COLO668 (cell line): Measurements from ENCODE around the gene SKI.
A peak's percentile ranks its signal among the peaks of the same experiment; 100 is the strongest.

Experiments used
- DNase-seq: peaks from one replicate; lab custom pipeline; 2025; ENCODE audit not compliant: unreplicated experiment; lab: John Stamatoyannopoulos, UW

The SKI gene

DNA sequence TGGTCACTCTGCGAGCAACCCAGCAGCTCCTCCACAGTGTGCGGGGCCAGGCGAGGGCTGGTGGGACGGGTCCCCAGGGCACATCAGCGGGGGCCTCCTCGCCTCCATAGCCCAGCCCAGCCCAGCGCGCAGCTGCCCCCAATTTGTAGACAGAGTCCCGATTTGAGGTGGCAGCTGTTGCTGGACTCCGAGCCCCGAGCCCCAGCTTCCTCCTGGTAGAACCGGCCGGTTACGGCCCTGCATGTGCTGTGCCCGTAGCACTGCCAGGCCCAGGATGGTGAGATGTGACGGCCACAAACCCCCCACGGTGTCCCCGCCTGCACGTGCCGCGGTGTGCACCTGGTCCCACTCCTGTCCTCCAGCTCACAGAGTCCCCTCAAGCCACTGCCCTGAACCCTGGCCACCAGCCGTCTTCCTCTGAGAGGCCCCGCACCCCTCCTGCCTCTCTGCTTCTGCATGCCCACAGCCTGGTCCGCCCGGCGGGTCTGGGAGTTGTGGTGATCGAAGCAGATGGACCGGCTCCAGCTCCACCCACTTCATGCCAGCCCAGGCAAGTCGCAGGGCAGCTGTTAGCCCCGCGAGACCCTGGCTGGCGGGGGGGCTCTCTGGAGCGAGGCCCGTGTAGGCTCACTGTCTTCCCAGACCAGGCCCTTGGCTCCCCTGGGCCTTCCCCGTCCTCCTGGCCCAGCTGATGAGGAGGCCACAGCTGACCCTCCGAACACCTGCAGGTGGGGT lies 107.8 kb downstream of the SKI start:
- DNase-seq = no peak

GRCh38 chr1:2336499-2336898 lies 108.4 kb downstream of the SKI start:
- no peak for DNase-seq

GRCh38 chr1:2337081-2337480 lies 109.0 kb downstream of the SKI start:
- no peak for DNase-seq

- no peak for DNase-seq
Measured at GRCh38 chr1:2337501-2337900, 109.4 kb downstream of the SKI start.

DNA sequence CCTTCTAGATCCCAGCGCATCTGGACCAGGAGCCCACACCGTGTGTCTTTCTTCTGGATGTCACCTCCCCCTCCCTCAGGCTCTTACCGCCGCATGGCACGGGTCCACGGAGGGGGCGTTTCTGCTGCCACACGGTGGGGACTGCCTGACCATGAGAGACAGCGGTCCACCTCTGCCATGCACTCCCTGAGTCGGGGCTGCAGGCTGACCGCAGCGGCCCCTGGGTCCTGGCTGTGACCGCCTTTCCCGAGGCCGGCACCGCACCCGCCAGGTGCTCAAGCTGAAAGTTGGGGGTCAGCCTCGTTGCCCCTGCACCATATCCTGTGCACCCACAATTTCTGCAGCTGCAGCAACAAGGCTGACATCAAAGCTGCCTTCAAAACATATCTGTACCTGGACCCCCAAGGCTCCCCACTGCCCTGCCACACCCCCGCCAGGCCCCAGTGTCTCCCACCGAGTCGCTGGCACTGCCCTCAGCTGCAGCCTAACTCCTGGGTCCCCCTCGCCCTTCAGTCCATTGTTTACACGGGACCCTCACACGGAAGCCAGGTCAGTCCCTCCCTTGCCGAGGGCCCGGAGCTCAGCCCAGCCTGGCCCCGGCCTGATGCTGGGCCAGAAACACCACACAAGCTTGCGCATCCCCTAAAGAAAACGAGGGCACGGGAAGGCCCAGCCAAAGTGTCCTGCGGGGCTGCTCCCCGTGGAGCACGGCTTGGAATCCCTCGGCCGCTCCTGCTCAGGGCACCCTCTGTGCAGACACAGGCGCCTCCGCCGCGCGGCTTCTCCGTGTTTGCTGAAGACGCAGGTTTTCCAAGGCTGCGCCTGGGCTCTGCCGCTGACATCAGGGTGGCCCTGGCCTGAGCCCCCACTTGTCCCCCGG lies 111.3 kb downstream of the SKI start:
- no peak for DNase-seq

DNA sequence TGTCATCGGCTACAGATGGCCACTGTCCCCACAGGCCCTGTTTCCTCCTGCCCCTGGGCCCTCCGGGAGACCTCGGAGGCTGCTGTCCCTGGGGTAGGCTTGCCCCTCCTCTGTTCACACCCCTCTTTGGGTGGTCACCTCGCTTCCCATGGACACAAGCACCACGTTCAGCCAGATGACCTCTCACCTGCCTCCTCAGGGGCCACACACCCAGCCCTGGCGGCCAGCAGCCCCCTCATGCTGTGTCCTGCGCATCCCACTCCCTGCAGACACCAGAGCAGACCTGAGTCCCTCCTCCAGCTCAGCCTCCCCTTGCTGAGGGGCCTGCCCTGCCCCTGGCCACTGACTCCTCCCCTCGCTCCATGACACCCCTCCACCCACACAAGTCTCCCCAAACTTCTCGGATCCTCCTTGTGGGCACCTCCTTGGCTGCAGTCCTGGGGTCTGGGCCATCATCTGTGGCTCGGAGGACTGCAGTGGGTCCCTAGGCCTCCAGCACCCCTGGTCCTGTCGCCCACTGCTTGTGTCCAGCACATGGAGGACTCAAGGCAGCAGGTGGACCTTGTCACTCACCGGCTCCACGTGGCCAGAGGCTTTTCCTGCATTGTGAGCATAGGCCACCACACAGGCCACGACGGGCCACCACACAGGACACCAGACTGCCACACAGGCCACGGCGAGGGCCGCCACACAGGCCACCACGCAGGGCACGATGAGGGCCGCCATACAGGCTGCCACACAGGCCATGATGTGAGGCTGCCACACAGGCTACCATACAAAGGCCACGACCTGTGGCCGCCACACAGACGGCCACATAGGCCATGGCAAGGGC lies 112.2 kb downstream of the SKI start:
- no peak for DNase-seq

GRCh38 chr1:2340918-2341254 lies 112.8 kb downstream of the SKI start:
- DNase-seq = no peak

GRCh38 chr1:2341706-2342383 lies 113.7 kb downstream of the SKI start:
- no peak for DNase-seq

- no peak for DNase-seq
Measured at GRCh38 chr1:2342384-2343022, 114.4 kb downstream of the SKI start.

DNA sequence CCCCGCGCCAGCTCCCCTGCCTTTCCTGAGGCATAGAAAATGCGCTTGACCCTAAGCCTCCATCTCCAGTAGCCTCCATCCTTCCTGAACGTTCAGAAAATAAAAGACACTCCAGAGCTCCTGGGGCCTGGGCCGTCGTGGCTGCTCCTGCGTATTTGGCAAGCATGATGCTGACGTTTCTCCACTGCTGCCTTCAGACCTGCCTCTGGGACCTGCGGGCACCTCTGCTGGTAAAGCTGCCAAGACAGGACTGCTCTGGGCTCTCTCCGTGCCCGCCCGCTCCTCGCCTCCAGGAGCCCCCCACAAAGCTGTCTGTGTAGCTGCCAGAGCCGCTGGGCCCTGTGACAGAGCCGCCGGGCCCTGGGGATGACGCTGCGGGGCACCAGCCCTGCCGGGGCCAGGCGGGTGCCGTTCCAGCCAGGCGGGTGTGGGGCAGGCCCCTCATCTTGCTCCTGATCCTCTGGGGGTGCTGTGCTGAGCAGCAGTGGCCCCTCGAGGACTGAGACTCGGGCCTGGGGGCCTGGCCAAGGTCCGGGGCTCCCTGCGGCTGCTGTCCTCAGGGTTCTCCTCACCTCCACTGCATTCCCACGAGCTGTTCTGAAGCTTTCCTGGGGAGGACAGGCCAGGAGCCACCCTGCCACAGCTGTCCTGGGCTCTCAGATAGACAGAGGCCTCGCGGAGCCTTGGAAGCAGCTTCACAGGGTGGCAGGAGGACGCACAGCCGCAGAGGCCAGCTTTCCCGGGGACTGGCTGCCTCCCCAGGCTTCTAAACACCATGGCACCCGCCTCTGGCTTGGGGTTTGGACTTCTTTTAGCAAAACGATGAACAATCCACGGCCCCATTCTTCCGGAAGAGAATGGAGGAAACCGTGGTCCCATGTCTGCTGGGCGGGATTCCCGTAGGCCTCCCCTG lies 115.2 kb downstream of the SKI start:
- DNase-seq = no peak

DNA sequence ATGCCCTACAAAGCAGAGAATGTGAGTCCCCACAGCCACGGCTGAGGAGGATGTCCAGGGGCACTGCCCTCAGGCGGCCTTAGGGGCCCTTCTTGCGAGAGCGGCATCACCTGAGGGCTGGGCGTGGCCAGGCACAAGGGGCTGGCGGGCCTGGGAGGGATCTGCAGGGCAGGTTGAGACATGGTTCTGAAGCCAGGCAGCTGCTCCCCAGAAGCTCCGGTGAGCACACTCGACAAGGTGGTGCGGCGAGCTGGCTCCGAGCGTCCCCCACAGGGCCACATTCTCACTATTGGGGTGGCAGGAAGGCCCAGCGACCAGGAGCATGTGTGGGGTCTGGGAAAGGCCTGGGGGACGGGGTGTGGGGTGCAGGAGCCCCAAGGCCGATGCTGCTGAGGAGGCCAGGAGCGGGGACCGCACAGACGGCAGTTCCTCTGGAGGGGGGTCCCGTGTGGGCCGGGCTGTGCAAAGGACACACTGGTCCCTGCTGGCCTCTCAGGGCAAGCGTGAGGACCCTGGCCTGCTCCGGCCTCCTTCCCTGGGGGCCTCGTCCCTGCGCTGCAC lies 116.1 kb downstream of the SKI start:
- DNase-seq = peak; percentile 43

DNA sequence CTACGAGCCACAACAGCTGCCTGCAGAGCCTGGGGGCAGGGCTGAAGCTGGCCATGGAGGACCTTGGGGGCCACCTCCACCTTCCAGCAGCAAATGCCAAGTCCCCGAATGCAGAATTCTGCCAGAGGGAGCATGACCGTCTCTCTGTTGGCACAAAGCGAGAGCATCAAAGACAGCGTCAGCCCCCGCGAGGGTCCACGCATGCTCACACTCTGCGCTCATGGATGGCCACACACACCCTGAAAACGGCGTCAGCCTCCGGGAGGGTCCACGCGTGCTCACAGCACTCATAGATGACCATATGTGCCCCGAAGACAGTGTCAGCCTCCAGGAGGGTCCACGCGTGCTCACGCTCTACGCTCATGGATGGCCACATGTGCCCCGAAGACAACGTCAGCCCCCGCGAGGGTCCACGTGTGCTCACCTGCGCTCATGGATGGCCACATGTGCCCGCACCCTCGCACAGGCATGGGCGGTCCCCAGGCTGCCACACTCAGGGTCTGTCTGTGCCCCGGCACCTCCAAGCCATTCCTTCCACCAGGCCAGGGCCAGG lies 116.7 kb downstream of the SKI start:
- DNase-seq = no peak

DNA sequence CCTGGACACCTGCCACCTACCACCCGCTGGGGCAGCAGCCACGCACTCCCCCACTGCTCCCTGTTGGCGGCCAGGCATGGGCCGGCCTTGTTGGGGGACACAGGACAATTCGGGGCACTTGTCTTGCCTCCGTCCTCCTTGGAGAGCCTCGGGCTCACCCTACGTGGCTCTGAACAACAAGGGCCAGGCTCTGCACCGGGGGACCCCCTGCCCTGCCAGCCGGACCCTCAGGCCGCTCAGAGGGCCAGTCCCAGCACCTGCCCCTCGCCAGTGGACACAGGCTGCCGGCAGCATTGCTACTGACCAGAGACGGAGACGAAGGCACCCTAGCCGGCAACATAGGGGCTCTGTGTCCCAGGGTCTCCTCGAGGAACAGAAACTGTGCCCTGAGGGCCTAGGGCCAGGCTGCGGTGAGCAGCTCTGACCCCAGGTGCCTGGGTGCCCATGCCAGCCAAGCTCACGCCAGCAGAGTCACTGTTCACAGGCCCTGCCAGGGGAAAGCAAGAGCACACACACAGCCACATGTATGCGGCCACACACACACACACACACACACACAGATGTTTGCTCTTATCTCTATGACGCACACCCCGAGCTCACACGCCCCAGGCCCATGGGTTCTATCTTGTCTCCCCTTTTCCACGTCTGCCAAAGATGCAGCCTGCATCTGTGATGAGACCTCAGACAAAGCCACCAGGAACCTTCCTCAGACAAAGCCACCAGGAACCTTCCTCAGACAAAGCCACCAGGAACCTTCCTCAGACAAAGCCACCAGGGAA lies 117.4 kb downstream of the SKI start:
- DNase-seq = no peak

DNA sequence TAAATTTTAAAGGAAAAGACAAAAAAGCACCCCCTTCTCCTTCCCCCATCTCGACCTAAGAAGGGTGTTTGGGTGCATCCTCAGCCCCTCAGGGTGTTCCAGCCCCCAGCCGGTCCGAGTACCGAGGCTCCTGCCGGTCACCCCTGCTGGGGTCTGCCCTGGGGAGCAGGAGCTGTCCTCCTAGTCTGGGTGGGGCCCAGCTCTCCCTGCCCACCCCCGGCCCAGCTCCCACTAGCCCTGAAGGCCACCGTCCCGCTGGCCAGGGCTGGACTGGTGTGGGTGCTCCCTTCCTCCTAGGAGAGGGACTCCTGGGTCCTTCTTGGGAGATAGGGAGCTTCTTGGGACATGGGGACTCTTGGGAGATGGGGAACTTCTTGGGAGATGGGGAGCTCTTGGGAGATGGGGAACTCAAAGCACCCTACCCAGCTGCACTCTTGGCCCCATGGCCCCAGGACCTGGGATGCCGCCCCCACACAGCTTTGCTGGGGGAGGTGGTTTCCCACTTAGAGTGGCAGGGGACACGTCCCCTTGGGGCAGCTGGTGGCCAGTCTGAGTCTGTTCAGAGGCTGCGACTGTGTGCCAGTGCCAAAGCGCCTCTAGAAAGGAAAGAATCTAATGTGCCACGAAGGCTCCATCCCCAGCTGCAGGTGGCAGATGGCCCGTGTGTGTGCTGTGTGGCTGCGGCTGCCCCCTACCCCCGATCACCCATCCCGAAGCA lies 118.7 kb downstream of the SKI start:
- DNase-seq = no peak

GRCh38 chr1:2347409-2347785 lies 119.3 kb downstream of the SKI start:
- no peak for DNase-seq

GRCh38 chr1:2347896-2348295 lies 119.8 kb downstream of the SKI start:
- no peak for DNase-seq
